Activated T-cell treated with anti-CD3 and anti-CD28 coated beads, Interleukin-2, amount 50 U/mL, for 72 hours (primary cell): ENCODE data around the gene LCOR. TPM values are rescaled to one million over a fixed set of nuclear protein-coding genes. Genes with fewer than 3 reads are reported as not detected.
"Not testable (repeated sequence)": the region's sequence is repeated elsewhere in the genome, so short reads cannot be mapped to it uniquely, and the experiment has no call there.

Experiments used
- ATAC-seq, 2 donors: fragments of 150-1000 bp; cut with Tn5 transposase; replicated peaks in 1 of 2; 2 replicates each; pipeline ENCODE4 v1.10.0; 2021; ENCODE audit warnings: moderate library complexity in 2 of 2, mild to moderate bottlenecking in 1 of 2
- DNase-seq, 2 donors: peaks; one replicate each; pipeline ENCODE4 v3.0.0; 2021 to 2022; ENCODE audit warnings: mixed read lengths in 1 of 2
- H3K27ac Mint-ChIP-seq: one replicate; pipeline ENCODE4 v1.8.0; 2022; ENCODE audit warnings: mild to moderate bottlenecking, moderate library complexity, mixed read lengths
- H3K27me3 Mint-ChIP-seq: one replicate; pipeline ENCODE4 v1.8.0; 2022; ENCODE audit warnings: low read depth, mixed read lengths
- H3K36me3 Mint-ChIP-seq, 2 donors: one replicate each; pipeline ENCODE4 v1.8.0; 2022; ENCODE audit warnings: mixed read lengths in 2 of 2, mild to moderate bottlenecking in 1 of 2; ENCODE audit not compliant: insufficient read depth in 2 of 2
- H3K4me1 Mint-ChIP-seq: one replicate; pipeline ENCODE4 v1.8.0; 2022; ENCODE audit warnings: low read depth, mixed read lengths
- H3K4me3 Mint-ChIP-seq, 2 donors: one replicate each; pipeline ENCODE4 v1.8.0; 2022; ENCODE audit warnings: mild to moderate bottlenecking in 2 of 2, mixed read lengths in 2 of 2, moderate library complexity in 2 of 2
- H3K9me3 Mint-ChIP-seq, 2 donors: one replicate each; pipeline ENCODE4 v1.8.0; 2022; ENCODE audit warnings: mixed read lengths in 2 of 2
- total RNA-seq, 2 donors: library from RNA; stranded (reverse); gene quantifications; one replicate each; pipeline ENCODE4 v1.2.3, GENCODE V29; 2022

Gene LCOR
- total RNA-seq, 2 donors from 2014 or later = 24.0 to 33.3 TPM

GRCh38 chr10:96846395-96846794, 14.3 kb downstream of the LCOR start:
- Mint-ChIP-seq H3K4me3 (no peak overlapping the region), H3K27ac (peak overlapping the region; percentile 68), H3K9me3 (no peaks in the 10 kb centered on the region), H3K36me3 (peaks cover 0 to 1% of the 10 kb centered on the region in 2 donors), H3K27me3 (no peaks in the 10 kb centered on the region), H3K4me1 (peaks cover 46% of the 10 kb centered on the region)
- no peak for DNase-seq
- no peak for ATAC-seq

GRCh38 chr10:96846926-96847325, 14.8 kb downstream of the LCOR start:
- Mint-ChIP-seq H3K4me3 (no peak overlapping the region), H3K27me3 (no peaks in the 10 kb centered on the region), H3K9me3 (no peaks in the 10 kb centered on the region), H3K27ac (no peak overlapping the region), H3K36me3 (peaks cover 0 to 1% of the 10 kb centered on the region in 2 donors), H3K4me1 (peaks cover 43% of the 10 kb centered on the region)
- ATAC-seq (no peak), DNase-seq (no peak)

- H3K27ac Mint-ChIP-seq, DNase-seq, H3K9me3 Mint-ChIP-seq, H3K4me3 Mint-ChIP-seq, H3K27me3 Mint-ChIP-seq, H3K36me3 Mint-ChIP-seq, ATAC-seq: not testable (repeated sequence)
- peaks cover 39% of the 10 kb centered on the region for H3K4me1 Mint-ChIP-seq
Observed at GRCh38 chr10:96847356-96847755, 15.3 kb downstream of the LCOR start.

GRCh38 chr10:96850113-96850512, 18.0 kb downstream of the LCOR start:
- Mint-ChIP-seq H3K4me1 (peaks cover 18% of the 10 kb centered on the region), H3K9me3 (peaks cover 3 to 6% of the 10 kb centered on the region in 2 donors), H3K27me3 (no peaks in the 10 kb centered on the region), H3K27ac (no peak overlapping the region), H3K36me3 (peaks cover 0 to 5% of the 10 kb centered on the region in 2 donors), H3K4me3 (no peak overlapping the region)
- DNase-seq (no peak), ATAC-seq (no peak)

GRCh38 chr10:96850825-96851224, 18.7 kb downstream of the LCOR start:
- no peak for DNase-seq
- Mint-ChIP-seq H3K4me1 (peaks cover 21% of the 10 kb centered on the region), H3K9me3 (peaks cover 3 to 6% of the 10 kb centered on the region in 2 donors), H3K27ac (no peak overlapping the region), H3K4me3 (no peak overlapping the region), H3K27me3 (no peaks in the 10 kb centered on the region), H3K36me3 (peaks cover 0 to 6% of the 10 kb centered on the region in 2 donors)
- no peak for ATAC-seq

GRCh38 chr10:96851281-96851680, 19.2 kb downstream of the LCOR start:
- H3K36me3 Mint-ChIP-seq = peaks cover 0 to 6% of the 10 kb centered on the region in 2 donors
- peaks cover 24% of the 10 kb centered on the region for H3K4me1 Mint-ChIP-seq
- no peak overlapping the region for H3K27ac Mint-ChIP-seq
- DNase-seq (no peak), ATAC-seq (no peak)
- H3K9me3 Mint-ChIP-seq = peaks cover 3 to 6% of the 10 kb centered on the region in 2 donors
- no peak overlapping the region for H3K4me3 Mint-ChIP-seq
- no peaks in the 10 kb centered on the region for H3K27me3 Mint-ChIP-seq

GRCh38 chr10:96856317-96856716, 24.2 kb downstream of the LCOR start:
- H3K27me3 Mint-ChIP-seq = no peaks in the 10 kb centered on the region
- DNase-seq = no peak
- ATAC-seq = no peak
- peaks cover 38% of the 10 kb centered on the region for H3K4me1 Mint-ChIP-seq
- no peak overlapping the region for H3K27ac Mint-ChIP-seq
- H3K9me3 Mint-ChIP-seq = peaks cover 3 to 6% of the 10 kb centered on the region in 2 donors
- peaks cover 0 to 12% of the 10 kb centered on the region in 2 donors for H3K36me3 Mint-ChIP-seq
- no peak overlapping the region for H3K4me3 Mint-ChIP-seq

- Mint-ChIP-seq H3K9me3 (peaks cover 3 to 6% of the 10 kb centered on the region in 2 donors), H3K27me3 (no peaks in the 10 kb centered on the region), H3K27ac (peak overlapping the region; percentile 52), H3K4me1 (peaks cover 38% of the 10 kb centered on the region), H3K4me3 (peak overlapping the region in 1 of 2 donors; percentile 32), H3K36me3 (peaks cover 0 to 12% of the 10 kb centered on the region in 2 donors)
- no peak for DNase-seq
- no peak for ATAC-seq
Observed at GRCh38 chr10:96857301-96858012, 25.4 kb downstream of the LCOR start.

GRCh38 chr10:96858038-96858705, 26.1 kb downstream of the LCOR start:
- ATAC-seq (peak in 1 of 2 donors; percentile 59), DNase-seq (no peak)
- Mint-ChIP-seq H3K4me1 (peaks cover 43% of the 10 kb centered on the region), H3K9me3 (peaks cover 3 to 6% of the 10 kb centered on the region in 2 donors), H3K27me3 (no peaks in the 10 kb centered on the region), H3K27ac (peak overlapping the region; percentile 52), H3K36me3 (peaks cover 0 to 10% of the 10 kb centered on the region in 2 donors), H3K4me3 (peak overlapping the region in 1 of 2 donors; percentile 32)

- no peak overlapping the region for H3K4me3 Mint-ChIP-seq
- no peaks in the 10 kb centered on the region for H3K27me3 Mint-ChIP-seq
- DNase-seq (no peak), ATAC-seq (no peak)
- peaks cover 48% of the 10 kb centered on the region for H3K4me1 Mint-ChIP-seq
- peaks cover 0 to 7% of the 10 kb centered on the region in 2 donors for H3K36me3 Mint-ChIP-seq
- H3K9me3 Mint-ChIP-seq = peaks cover 0 to 2% of the 10 kb centered on the region in 2 donors
- H3K27ac Mint-ChIP-seq = no peak overlapping the region
Observed at GRCh38 chr10:96858706-96859050, 26.6 kb downstream of the LCOR start.

GRCh38 chr10:96860631-96861277, 28.7 kb downstream of the LCOR start:
- H3K4me1 Mint-ChIP-seq = peaks cover 57% of the 10 kb centered on the region
- no peak overlapping the region for H3K27ac Mint-ChIP-seq

GRCh38 chr10:96863922-96864543, 31.9 kb downstream of the LCOR start:
- Mint-ChIP-seq H3K4me3 (peak overlapping the region; percentile 33 to 63), H3K27ac (peak overlapping the region; percentile 73), H3K4me1 (peaks cover 35% of the 10 kb centered on the region), H3K27me3 (no peaks in the 10 kb centered on the region), H3K9me3 (no peaks in the 10 kb centered on the region), H3K36me3 (peaks cover 0 to 2% of the 10 kb centered on the region in 2 donors)
- peak; percentile 70 to 76 for ATAC-seq
- DNase-seq = no peak

More at GRCh38 chr10:96860631-96861277, 28.7 kb downstream of the LCOR start:
- DNase-seq (no peak), ATAC-seq (no peak)
- Mint-ChIP-seq H3K27me3 (no peaks in the 10 kb centered on the region), H3K9me3 (no peaks in the 10 kb centered on the region), H3K4me3 (no peak overlapping the region), H3K36me3 (peaks cover 0 to 5% of the 10 kb centered on the region in 2 donors)

- Mint-ChIP-seq H3K27ac (peak overlapping the region; percentile 81), H3K36me3 (peaks cover 0 to 1% of the 10 kb centered on the region in 2 donors), H3K4me3 (peak overlapping the region; percentile 20 to 37), H3K27me3 (no peaks in the 10 kb centered on the region), H3K4me1 (peaks cover 40% of the 10 kb centered on the region), H3K9me3 (no peaks in the 10 kb centered on the region)
- no peak for ATAC-seq
- no peak for DNase-seq
Observed at GRCh38 chr10:96873086-96873485, 41.0 kb downstream of the LCOR start.
